Astrocyte (in vitro differentiated cells and primary cell): ENCODE results near the gene CADPS.

Experiments
- CTCF ChIP-seq: IDR thresholded peaks from 2 replicates; pipeline ENCODE4 v1.5.1; 2011; ENCODE audit warnings: low read depth, mild to moderate bottlenecking, inconsistent platforms, low read length, moderate library complexity; ENCODE audit not compliant: insufficient read depth
- EZH2 ChIP-seq: IDR thresholded peaks from 2 replicates; pipeline ENCODE4 v1.6.1; 2012; ENCODE audit warnings: mild to moderate bottlenecking, low read length, inconsistent platforms; ENCODE audit not compliant: insufficient read depth

GRCh38 chr3:62605413-62606068 is 269.7 kb downstream of the CADPS start:
- no peak for TF ChIP-seq CTCF
- TF ChIP-seq EZH2: no peak
